Measurements from ENCODE around the gene THG1L. TPM values are rescaled to one million over a fixed set of nuclear protein-coding genes. Genes with fewer than 3 reads are reported as not detected.
A peak's percentile ranks its signal among the peaks of the same experiment; 100 is the strongest.

Gene THG1L
- total and polyA plus RNA-seq, 2 of the 13 experiments (the other 11 are each of a cell fraction or from before 2014, with no cell fraction given), result 16.6 to 17.2 TPM

DNA sequence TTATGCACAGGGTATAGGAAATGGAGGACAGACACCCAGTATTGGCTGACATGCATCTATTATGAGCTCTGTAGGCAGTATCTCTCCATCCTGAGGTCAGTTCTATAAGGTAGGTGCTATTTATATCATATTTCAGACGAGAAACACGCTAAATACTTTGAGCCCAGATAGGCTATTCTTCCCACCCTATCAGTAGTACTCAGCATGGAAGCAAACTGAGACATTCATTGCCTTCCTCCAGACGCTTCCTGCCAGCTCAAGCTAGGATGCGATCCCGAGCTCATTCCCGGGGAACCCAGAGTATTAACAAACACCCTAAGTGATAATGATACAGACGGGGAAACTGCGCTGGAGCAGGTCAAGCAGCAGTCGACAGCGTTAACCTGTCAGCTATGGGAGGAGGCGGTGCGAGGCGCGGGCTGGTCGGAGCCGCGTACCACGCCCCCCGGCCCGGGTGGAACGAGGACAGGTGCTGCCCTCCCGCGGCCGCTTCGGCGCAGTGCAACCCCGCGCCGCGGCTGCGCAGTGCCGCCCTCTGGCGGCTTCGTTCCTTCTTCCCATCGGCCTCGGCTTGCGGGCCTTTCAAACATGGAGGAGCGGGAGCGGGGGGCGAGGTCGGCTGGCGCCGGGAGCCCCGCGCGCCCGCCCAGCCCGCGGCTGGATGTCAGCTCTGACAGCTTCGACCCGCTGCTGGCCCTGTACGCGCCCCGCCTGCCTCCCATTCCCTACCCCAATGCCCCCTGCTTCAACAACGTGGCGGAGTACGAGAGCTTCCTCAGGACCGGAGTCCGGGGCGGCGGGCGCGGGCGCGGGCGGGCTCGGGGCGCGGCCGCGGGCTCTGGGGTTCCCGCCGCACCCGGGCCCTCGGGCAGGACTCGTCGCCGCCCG is 12.2 kb downstream of the THG1L start, which contains the start of gene LSM11 (continued):
- peak; percentile 81 for TF ChIP-seq ZSCAN31 (CRISPR knock-in tag; IDR thresholded peaks at IDR 0.05; ENCODE audit: low read depth)
- TF ChIP-seq RBFOX2 (IDR thresholded peaks at IDR 0.05; ENCODE audit: low read depth, low read length), result peak; percentile 74
- TF ChIP-seq, protein P1, sequence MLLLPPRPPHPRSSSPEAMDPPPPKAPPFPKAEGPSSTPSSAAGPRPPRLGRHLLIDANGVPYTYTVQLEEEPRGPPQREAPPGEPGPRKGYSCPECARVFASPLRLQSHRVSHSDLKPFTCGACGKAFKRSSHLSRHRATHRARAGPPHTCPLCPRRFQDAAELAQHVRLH (CRISPR knock-in tag; IDR thresholded peaks at IDR 0.05; ENCODE audit: borderline replicate concordance, low read depth), result peak; percentile 85; the same call in 1 of the 2 replicates
- TF ChIP-seq XBP1 (CRISPR knock-in tag; IDR thresholded peaks at IDR 0.05), result no peak
- TF ChIP-seq KMT2B (CRISPR knock-in tag; IDR thresholded peaks at IDR 0.05), result peak; percentile 53; the same call in 1 of the 2 replicates
- TF ChIP-seq SMC3 (IDR thresholded peaks at IDR 0.05; ENCODE audit: low read length), result peak; percentile 49; the same call in 1 of the 2 replicates
- TF ChIP-seq POLR2A (IDR thresholded peaks at IDR 0.05; ENCODE audit: insufficient read depth in 1 of 2, low read depth in 2 of 2, low read length in 2 of 2), result peak; percentile 31 to 39; a peak in 3 of 4 replicates
- peak; percentile 32; the same call in 1 of the 2 replicates for TF ChIP-seq SRY (CRISPR knock-in tag; IDR thresholded peaks at IDR 0.05)
- TF ChIP-seq ZNF83 (CRISPR knock-in tag; IDR thresholded peaks at IDR 0.05; ENCODE audit: borderline replicate concordance), result no peak
- peak; percentile 45; the same call in 1 of the 2 replicates for TF ChIP-seq FOXA3 (CRISPR knock-in tag; IDR thresholded peaks at IDR 0.05)
- TF ChIP-seq, protein P2, sequence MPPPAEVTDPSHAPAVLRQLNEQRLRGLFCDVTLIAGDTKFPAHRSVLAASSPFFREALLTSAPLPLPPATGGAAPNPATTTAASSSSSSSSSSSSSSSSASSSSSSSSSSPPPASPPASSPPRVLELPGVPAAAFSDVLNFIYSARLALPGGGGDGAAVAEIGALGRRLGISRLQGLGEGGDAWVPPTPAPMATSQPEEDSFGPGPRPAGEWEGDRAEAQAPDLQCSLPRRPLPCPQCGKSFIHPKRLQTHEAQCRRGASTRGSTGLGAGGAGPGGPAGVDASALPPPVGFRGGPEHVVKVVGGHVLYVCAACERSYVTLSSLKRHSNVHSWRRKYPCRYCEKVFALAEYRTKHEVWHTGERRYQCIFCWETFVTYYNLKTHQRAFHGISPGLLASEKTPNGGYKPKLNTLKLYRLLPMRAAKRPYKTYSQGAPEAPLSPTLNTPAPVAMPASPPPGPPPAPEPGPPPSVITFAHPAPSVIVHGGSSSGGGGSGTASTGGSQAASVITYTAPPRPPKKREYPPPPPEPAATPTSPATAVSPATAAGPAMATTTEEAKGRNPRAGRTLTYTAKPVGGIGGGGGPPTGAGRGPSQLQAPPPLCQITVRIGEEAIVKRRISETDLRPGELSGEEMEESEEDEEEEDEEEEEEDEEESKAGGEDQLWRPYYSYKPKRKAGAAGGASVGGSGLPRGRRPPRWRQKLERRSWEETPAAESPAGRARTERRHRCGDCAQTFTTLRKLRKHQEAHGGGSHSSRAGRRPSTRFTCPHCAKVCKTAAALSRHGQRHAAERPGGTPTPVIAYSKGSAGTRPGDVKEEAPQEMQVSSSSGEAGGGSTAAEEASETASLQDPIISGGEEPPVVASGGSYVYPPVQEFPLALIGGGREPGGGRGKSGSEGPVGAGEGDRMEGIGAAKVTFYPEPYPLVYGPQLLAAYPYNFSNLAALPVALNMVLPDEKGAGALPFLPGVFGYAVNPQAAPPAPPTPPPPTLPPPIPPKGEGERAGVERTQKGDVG (CRISPR knock-in tag; IDR thresholded peaks at IDR 0.05; ENCODE audit: borderline replicate concordance), result no peak
- TF ChIP-seq ZNF747 (CRISPR knock-in tag; IDR thresholded peaks at IDR 0.05; ENCODE audit: borderline replicate concordance), result peak; percentile 65; the same call in 1 of the 2 replicates
- no peak for TF ChIP-seq MIER2 (CRISPR knock-in tag; IDR thresholded peaks at IDR 0.05)
- peak; percentile 54; the same call in 1 of the 2 replicates for TF ChIP-seq HES4 (CRISPR knock-in tag; IDR thresholded peaks at IDR 0.05; ENCODE audit: borderline replicate concordance)
- TF ChIP-seq, protein P3, sequence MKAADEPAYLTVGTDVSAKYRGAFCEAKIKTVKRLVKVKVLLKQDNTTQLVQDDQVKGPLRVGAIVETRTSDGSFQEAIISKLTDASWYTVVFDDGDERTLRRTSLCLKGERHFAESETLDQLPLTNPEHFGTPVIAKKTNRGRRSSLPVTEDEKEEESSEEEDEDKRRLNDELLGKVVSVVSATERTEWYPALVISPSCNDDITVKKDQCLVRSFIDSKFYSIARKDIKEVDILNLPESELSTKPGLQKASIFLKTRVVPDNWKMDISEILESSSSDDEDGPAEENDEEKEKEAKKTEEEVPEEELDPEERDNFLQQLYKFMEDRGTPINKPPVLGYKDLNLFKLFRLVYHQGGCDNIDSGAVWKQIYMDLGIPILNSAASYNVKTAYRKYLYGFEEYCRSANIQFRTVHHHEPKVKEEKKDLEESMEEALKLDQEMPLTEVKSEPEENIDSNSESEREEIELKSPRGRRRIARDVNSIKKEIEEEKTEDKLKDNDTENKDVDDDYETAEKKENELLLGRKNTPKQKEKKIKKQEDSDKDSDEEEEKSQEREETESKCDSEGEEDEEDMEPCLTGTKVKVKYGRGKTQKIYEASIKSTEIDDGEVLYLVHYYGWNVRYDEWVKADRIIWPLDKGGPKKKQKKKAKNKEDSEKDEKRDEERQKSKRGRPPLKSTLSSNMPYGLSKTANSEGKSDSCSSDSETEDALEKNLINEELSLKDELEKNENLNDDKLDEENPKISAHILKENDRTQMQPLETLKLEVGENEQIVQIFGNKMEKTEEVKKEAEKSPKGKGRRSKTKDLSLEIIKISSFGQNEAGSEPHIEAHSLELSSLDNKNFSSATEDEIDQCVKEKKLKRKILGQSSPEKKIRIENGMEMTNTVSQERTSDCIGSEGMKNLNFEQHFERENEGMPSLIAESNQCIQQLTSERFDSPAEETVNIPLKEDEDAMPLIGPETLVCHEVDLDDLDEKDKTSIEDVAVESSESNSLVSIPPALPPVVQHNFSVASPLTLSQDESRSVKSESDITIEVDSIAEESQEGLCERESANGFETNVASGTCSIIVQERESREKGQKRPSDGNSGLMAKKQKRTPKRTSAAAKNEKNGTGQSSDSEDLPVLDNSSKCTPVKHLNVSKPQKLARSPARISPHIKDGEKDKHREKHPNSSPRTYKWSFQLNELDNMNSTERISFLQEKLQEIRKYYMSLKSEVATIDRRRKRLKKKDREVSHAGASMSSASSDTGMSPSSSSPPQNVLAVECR (CRISPR knock-in tag; IDR thresholded peaks at IDR 0.05; ENCODE audit: borderline replicate concordance), result peak; percentile 85
- TF ChIP-seq KAT8 (CRISPR knock-in tag; IDR thresholded peaks at IDR 0.05), result peak; percentile 40; the same call in 1 of the 2 replicates

Measured in HepG2 (cell line).